Astrocyte of the cerebellum (primary cell): Measurements from ENCODE around the gene RPL15.

Source experiments
- DNase-seq: peaks from one replicate; pipeline ENCODE4 v3.0.0-alpha.2; 2011; ENCODE audit warnings: low read depth
- H3K4me3 ChIP-seq: 2 replicates; pipeline ENCODE4 v1.5.1; 2011; ENCODE audit warnings: mild to moderate bottlenecking, low read depth, low read length, moderate library complexity
- CTCF ChIP-seq: IDR thresholded peaks from 2 replicates; pipeline ENCODE4 v1.5.1; 2012; ENCODE audit warnings: low read length, low read depth, moderate library complexity, mild to moderate bottlenecking; ENCODE audit errors: missing control alignments
- in situ Hi-C: cut with HindIII; loops from 2 replicates; pipeline ENCODE4 v1.10.0; 2017; ENCODE audit warnings: low sequenced_read_pairs

RPL15 gene

DNA sequence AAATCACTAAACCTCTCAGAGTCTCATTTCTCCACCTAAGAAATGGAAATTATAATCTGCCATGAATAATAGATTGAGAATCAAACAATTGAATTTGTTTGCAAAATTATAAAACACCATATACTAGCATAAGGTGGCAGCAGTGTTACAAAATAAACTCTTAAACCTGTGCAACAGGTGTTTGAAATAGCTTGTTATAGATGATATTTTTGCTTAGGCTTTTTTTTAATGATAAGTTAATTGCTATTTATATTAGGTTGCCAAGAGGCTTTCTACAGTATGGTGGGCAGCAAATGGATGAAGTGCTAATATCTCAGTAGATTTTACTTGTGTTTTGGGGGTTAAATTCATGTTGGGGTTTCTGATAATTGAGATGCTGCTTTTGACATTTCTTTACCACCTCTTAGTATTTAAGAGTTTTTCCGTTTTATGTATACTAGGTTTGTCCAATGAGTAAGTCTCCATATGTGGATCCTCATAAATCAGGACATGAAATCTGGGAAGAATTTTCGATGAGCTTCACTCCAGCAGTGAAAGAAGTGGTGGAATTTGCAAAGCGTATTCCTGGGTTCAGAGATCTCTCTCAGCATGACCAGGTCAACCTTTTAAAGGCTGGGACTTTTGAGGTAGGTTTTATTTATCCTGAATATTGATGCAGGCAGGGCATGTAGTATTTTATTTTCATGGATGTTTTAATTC is 47.8 kb downstream of the RPL15 start:
- no peak overlapping the region for H3K4me3 ChIP-seq
- no peak for DNase-seq
- no peak for TF ChIP-seq CTCF
- in situ Hi-C loops = no loop called here

DNA sequence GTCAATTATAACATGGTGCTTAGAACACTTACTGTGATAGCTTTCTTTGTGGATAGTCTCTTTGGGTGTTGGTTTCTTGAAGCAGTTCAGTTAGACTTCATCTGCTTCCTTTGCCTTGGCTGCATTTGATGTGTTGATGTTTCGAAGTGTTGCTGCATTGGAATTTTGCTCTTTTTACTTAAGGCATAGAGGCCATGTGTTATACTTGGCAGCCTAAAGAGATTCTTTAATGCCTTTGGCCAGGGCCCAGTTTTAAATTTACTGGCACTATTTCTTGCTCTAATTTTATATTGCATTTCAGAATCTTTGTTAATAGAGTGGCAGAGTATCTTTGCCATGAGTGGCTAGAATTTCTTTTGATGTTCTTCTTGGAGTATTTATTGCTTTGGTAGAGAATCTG is 49.4 kb downstream of the RPL15 start:
- in situ Hi-C loops = no loop called here
- TF ChIP-seq CTCF = no peak
- no peak for DNase-seq
- H3K4me3 ChIP-seq = no peak overlapping the region

- no peak for DNase-seq
- H3K4me3 ChIP-seq = no peak overlapping the region
- in situ Hi-C loops = no loop called here
- TF ChIP-seq CTCF = no peak
Observed at GRCh38 chr3:23968463-23969184, 51.7 kb downstream of the RPL15 start.

DNA sequence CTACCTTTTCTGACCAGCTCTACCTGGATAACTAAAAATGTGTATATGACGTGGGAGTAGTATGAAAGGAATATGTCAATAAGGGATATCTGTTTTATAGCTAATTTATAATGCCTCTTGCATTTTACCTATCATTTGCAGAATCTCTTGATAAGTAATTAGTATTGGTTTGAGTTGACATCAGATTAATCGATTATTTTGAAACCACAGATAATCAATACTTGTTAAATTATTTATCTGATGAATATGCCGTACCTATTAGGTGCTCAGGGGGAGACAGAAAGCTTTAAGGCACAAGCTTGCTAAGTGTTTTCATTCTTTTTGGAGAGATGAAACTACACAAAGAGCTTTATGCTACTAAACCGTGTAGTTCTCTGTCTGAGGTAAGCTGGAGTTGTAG is 52.5 kb downstream of the RPL15 start:
- in situ Hi-C loops = no loop called here
- no peak for DNase-seq
- no peak overlapping the region for H3K4me3 ChIP-seq
- no peak for TF ChIP-seq CTCF
